WTC11 (cell line): Measurements from ENCODE around the gene RHOBTB1. TPM values are rescaled to one million over a fixed set of nuclear protein-coding genes. Genes with fewer than 3 reads are reported as not detected.

Source experiments
- ATAC-seq: fragments of 200-7000 bp; cut with Tn5 transposase; 2 replicates; pipeline ENCODE4 v1.10.0; 2021; ENCODE audit warnings: mild to moderate bottlenecking, moderate library complexity
- CTCF ChIA-PET: fragments of 300-600 bp; sonication (Branson Sonifier 250); formaldehyde crosslinking; loops from one replicate; lab custom pipeline; 2021; ENCODE audit warnings: antibody characterized with exemption; lab: Charles Lee
- POLR2A ChIA-PET: fragments of 350-600 bp; sonication (Branson Sonifier 250); formaldehyde crosslinking; loops from one replicate; lab custom pipeline; 2021; ENCODE audit warnings: antibody characterized with exemption; lab: Charles Lee
- DNase-seq: peaks from one replicate; pipeline ENCODE4 v3.0.0; 2021; ENCODE audit warnings: low spot score
- H3K27ac Mint-ChIP-seq: 2 replicates; pipeline ENCODE4 v1.8.0; 2021; ENCODE audit warnings: mixed read lengths
- H3K27me3 Mint-ChIP-seq: 2 replicates; pipeline ENCODE4 v1.8.0; 2021; ENCODE audit warnings: low read depth, mild to moderate bottlenecking, moderate library complexity, mixed read lengths
- H3K36me3 Mint-ChIP-seq: 2 replicates; pipeline ENCODE4 v1.8.0; 2021; ENCODE audit warnings: mixed read lengths
- H3K4me1 Mint-ChIP-seq: 2 replicates; pipeline ENCODE4 v1.8.0; 2022; ENCODE audit warnings: mixed read lengths
- H3K4me3 Mint-ChIP-seq: 2 replicates; pipeline ENCODE4 v1.8.0; 2021; ENCODE audit warnings: mild to moderate bottlenecking, moderate library complexity, mixed read lengths
- H3K9me3 Mint-ChIP-seq: 2 replicates; pipeline ENCODE4 v1.8.0; 2021; ENCODE audit warnings: mixed read lengths
- E2F4 ChIP-seq: sonication (generic); formaldehyde crosslinking; IDR thresholded peaks from 2 replicates; pipeline ENCODE4 v1.8.1; 2022; ENCODE audit warnings: low read depth, mild to moderate bottlenecking, moderate library complexity, missing genetic modification reagents, borderline replicate concordance
- E2F5 ChIP-seq: sonication (generic); formaldehyde crosslinking; IDR thresholded peaks from 2 replicates; pipeline ENCODE4 v1.8.1; 2022; ENCODE audit warnings: mild to moderate bottlenecking, moderate library complexity, missing genetic modification reagents
- ERG ChIP-seq: fragments of 250-450 bp; sonication (Bioruptor Pico); IDR thresholded peaks from 2 replicates; pipeline ENCODE4 v1.8.0; 2021; ENCODE audit warnings: mild to moderate bottlenecking
- ETV6 ChIP-seq: sonication (generic); formaldehyde crosslinking; IDR thresholded peaks from 2 replicates; pipeline ENCODE4 v1.8.1; 2022; ENCODE audit warnings: mild to moderate bottlenecking, missing genetic modification reagents
- FOXP1 ChIP-seq: sonication (generic); formaldehyde crosslinking; IDR thresholded peaks from 2 replicates; pipeline ENCODE4 v1.8.0; 2022; ENCODE audit warnings: missing genetic modification reagents, mild to moderate bottlenecking, moderate library complexity, borderline replicate concordance
- GABPB1 ChIP-seq: sonication (generic); formaldehyde crosslinking; IDR thresholded peaks from 2 replicates; pipeline ENCODE4 v1.8.1; 2023; ENCODE audit warnings: mild to moderate bottlenecking, missing genetic modification reagents
- JAZF1 ChIP-seq: fragments of 250-450 bp; sonication (Bioruptor Pico); IDR thresholded peaks from 2 replicates; pipeline ENCODE4 v1.9.0; 2021; ENCODE audit warnings: moderate library complexity, mild to moderate bottlenecking, inconsistent platforms
- NFE2L1 ChIP-seq: sonication (generic); formaldehyde crosslinking; IDR thresholded peaks from 2 replicates; pipeline ENCODE4 v1.8.1; 2023; ENCODE audit warnings: missing genetic modification reagents
- NFYB ChIP-seq: sonication (generic); formaldehyde crosslinking; conservative IDR thresholded peaks from 2 replicates; pipeline ENCODE4 v1.8.0; 2022; ENCODE audit warnings: low read depth, missing genetic modification reagents
- PREB ChIP-seq: sonication (generic); formaldehyde crosslinking; IDR thresholded peaks from 2 replicates; pipeline ENCODE4 v1.8.1; 2022; ENCODE audit warnings: mild to moderate bottlenecking, missing genetic modification reagents, moderate library complexity, borderline replicate concordance
- PRRX2 ChIP-seq: fragments of 250-450 bp; sonication (Bioruptor Pico); IDR thresholded peaks from 2 replicates; pipeline ENCODE4 v1.8.0; 2021; ENCODE audit warnings: mild to moderate bottlenecking
- SMAD4 ChIP-seq: sonication (generic); formaldehyde crosslinking; IDR thresholded peaks from 2 replicates; pipeline ENCODE4 v1.8.0; 2022; ENCODE audit warnings: mild to moderate bottlenecking, missing genetic modification reagents
- ZMAT4 ChIP-seq: fragments of 250-450 bp; sonication (Bioruptor Pico); IDR thresholded peaks from 2 replicates; pipeline ENCODE4 v1.9.0; 2021; ENCODE audit warnings: mild to moderate bottlenecking
- ZNF219 ChIP-seq: sonication (generic); formaldehyde crosslinking; IDR thresholded peaks from 2 replicates; pipeline ENCODE4 v1.8.0; 2023; ENCODE audit warnings: missing genetic modification reagents, mild to moderate bottlenecking, borderline replicate concordance
- ZNF317 ChIP-seq: sonication (generic); formaldehyde crosslinking; IDR thresholded peaks from 2 replicates; pipeline ENCODE4 v1.8.1; 2023; ENCODE audit warnings: low read depth, mild to moderate bottlenecking, moderate library complexity, missing genetic modification reagents, borderline replicate concordance
- ZNF396 ChIP-seq: fragments of 250-450 bp; sonication (Bioruptor Pico); IDR thresholded peaks from 2 replicates; pipeline ENCODE4 v1.8.0; 2021; ENCODE audit warnings: mild to moderate bottlenecking, moderate library complexity, borderline replicate concordance
- ZNF416 ChIP-seq: fragments of 250-450 bp; sonication (Bioruptor Pico); IDR thresholded peaks from 2 replicates; pipeline ENCODE4 v1.9.0; 2021; ENCODE audit warnings: mild to moderate bottlenecking, inconsistent platforms
- ZNF423 ChIP-seq: fragments of 250-450 bp; sonication (Bioruptor Pico); IDR thresholded peaks from 2 replicates; pipeline ENCODE4 v2.1.2; 2022; ENCODE audit warnings: mild to moderate bottlenecking, moderate library complexity
- total RNA-seq: library from RNA; stranded (reverse); gene quantifications from 3 replicates; pipeline ENCODE4 v1.2.3, GENCODE V29; 2021
- TF ChIP-seq, protein P1 (sequence below): fragments of 250-450 bp; sonication (Bioruptor Pico); IDR thresholded peaks from 2 replicates; pipeline ENCODE4 v2.1.2; 2022; ENCODE audit warnings: mild to moderate bottlenecking, moderate library complexity
- TF ChIP-seq, protein P2 (sequence below): sonication (generic); formaldehyde crosslinking; IDR thresholded peaks from 2 replicates; pipeline ENCODE4 v1.8.1; 2023; ENCODE audit warnings: mild to moderate bottlenecking, moderate library complexity, missing genetic modification reagents

RHOBTB1 gene
- total RNA-seq, 1 experiment from 2014 or later, result 6.9 TPM

DNA sequence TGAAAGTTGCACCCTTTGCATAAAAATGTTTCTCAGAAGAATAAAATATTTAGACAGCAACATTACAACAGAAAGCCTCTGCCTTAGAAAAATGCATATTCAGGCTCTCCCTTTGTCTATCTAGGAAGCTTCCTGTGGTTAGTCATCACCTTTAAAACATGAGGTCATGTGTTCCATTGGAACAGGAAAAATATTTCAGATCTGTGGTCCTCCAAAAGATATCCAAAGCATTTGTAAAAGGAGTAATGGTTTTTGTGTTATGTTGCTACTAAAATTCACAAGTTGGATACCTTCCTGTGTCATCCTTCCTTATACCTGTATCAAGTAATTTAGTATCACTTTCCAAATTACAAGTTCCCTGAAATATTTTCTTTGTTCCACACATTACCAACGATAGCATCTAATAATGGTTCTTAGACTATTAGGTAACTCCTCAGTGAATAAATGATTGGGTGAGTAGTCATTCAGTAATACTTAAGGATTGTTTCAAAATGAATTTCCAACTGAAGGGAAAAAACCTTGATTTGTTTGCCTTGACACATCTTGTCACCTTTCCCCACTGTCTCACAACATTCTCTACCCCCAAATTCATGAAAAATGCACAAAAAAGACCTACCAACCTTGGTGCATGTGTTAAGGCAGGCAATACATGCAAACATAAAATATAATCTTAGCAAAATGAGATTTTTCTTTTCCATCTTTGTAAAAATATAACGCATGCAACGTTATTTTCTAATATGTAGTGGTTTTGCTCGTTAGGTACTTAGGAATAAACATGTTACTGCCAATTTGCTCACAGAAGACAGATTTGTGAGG lies 19.7 kb upstream of the RHOBTB1 start (continued):
- no peak for TF ChIP-seq FOXP1 (CRISPR knock-in tag)
- TF ChIP-seq E2F5 (CRISPR knock-in tag), result no peak
- TF ChIP-seq ZNF423, result no peak
- TF ChIP-seq NFE2L1 (CRISPR knock-in tag), result no peak
- TF ChIP-seq ZNF396 (CRISPR knock-in tag), result no peak

DNA sequence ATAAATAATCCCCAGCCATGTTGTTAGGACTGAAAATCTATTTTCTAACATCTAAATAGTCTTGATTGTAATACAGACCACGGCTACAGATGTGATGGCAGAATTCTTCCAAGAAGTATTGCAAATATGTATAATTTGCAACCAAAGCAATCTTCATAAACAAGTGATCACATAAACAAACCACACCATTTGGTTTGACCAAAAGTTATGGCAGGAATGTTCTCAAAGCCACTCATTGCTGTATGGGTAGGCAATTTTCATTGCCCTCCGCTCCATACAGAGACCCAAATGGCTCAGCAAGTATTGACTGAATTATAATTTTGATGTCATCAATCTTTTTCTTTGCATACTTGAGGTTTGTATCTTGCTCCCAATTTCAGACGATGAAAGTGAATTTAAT lies 19.0 kb upstream of the RHOBTB1 start:
- H3K36me3 Mint-ChIP-seq, result no peaks in the 10 kb centered on the region
- H3K27ac Mint-ChIP-seq, result no peak overlapping the region
- DNase-seq (no peak), ATAC-seq (no peak)
- H3K9me3 Mint-ChIP-seq, result no peaks in the 10 kb centered on the region
- CTCF ChIA-PET, result no interaction called here
- TF ChIP-seq NFYB (CRISPR knock-in tag) (no peak), PRRX2 (no peak), GABPB1 (CRISPR knock-in tag) (no peak), ERG (CRISPR knock-in tag) (no peak), ZNF416 (no peak), ZNF219 (CRISPR knock-in tag) (no peak), PREB (no peak), ETV6 (no peak), JAZF1 (CRISPR knock-in tag) (no peak), ZMAT4 (no peak), ZNF317 (CRISPR knock-in tag) (no peak), SMAD4 (CRISPR knock-in tag) (no peak), ZNF423 (no peak), E2F4 (no peak)
- TF ChIP-seq, protein P1, sequence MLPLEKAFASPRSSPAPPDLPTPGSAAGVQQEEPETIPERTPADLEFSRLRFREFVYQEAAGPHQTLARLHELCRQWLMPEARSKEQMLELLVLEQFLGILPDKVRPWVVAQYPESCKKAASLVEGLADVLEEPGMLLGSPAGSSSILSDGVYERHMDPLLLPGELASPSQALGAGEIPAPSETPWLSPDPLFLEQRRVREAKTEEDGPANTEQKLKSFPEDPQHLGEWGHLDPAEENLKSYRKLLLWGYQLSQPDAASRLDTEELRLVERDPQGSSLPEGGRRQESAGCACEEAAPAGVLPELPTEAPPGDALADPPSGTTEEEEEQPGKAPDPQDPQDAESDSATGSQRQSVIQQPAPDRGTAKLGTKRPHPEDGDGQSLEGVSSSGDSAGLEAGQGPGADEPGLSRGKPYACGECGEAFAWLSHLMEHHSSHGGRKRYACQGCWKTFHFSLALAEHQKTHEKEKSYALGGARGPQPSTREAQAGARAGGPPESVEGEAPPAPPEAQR (CRISPR knock-in tag), result no peak
- TF ChIP-seq, protein P2, sequence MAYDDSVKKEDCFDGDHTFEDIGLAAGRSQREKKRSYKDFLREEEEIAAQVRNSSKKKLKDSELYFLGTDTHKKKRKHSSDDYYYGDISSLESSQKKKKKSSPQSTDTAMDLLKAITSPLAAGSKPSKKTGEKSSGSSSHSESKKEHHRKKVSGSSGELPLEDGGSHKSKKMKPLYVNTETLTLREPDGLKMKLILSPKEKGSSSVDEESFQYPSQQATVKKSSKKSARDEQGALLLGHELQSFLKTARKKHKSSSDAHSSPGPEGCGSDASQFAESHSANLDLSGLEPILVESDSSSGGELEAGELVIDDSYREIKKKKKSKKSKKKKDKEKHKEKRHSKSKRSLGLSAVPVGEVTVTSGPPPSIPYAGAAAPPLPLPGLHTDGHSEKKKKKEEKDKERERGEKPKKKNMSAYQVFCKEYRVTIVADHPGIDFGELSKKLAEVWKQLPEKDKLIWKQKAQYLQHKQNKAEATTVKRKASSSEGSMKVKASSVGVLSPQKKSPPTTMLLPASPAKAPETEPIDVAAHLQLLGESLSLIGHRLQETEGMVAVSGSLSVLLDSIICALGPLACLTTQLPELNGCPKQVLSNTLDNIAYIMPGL, result no peak
- H3K4me3 Mint-ChIP-seq, result no peak overlapping the region
- POLR2A ChIA-PET, result no interaction called here
- peaks cover 23% of the 10 kb centered on the region for H3K4me1 Mint-ChIP-seq
- H3K27me3 Mint-ChIP-seq, result no peaks in the 10 kb centered on the region
